Medulla oblongata (tissue), 1 donor: ENCODE results near the gene VAV2.
"Not testable (repeated sequence)": the region's sequence is repeated elsewhere in the genome, so short reads cannot be mapped to it uniquely, and the experiment has no call there.

Source experiments
- DNase-seq: peaks from one replicate; pipeline ENCODE4 v3.0.0-alpha.2; 2015; ENCODE audit errors: extremely low spot score

The VAV2 gene

DNA sequence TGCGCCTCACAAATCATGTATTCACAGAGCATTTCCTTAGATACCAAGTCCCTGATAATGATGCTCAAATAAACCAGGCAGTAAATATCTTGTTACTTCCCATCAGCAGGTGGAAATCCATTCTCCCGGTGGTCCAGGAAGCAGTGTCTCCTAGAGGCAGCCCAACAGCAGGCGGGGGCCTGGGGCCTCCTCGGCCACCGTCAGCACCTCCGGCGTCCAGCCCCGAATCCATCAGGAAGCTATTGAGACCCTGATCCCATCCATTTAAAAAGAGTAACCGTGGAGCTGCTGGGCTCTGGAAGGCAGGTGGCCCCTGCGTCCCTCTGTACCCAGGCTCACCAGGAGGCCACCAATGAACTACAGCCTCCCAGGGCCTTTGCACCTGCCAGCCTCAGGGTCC lies 54.0 kb downstream of the VAV2 start:
- no peak for DNase-seq

DNA sequence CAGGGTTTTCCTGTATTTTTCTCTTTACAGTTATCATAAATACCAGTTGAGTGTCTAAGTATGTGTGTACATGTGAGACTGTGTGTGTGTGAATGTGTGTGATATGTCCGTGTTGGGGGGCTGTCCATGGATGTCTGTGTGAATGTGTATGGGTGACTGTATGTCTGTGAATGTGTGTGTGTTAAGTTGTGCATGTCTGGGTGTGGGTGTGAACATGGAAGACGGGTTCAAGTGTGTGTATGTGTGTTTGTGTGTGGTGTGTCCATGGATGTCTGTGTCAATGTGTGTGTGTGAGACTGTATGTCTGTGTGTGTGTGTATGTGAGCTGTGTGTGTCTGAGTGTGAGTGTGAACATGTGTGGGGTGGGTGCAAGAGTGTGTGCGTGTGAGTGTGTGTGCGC lies 55.0 kb downstream of the VAV2 start:
- no peak for DNase-seq

DNA sequence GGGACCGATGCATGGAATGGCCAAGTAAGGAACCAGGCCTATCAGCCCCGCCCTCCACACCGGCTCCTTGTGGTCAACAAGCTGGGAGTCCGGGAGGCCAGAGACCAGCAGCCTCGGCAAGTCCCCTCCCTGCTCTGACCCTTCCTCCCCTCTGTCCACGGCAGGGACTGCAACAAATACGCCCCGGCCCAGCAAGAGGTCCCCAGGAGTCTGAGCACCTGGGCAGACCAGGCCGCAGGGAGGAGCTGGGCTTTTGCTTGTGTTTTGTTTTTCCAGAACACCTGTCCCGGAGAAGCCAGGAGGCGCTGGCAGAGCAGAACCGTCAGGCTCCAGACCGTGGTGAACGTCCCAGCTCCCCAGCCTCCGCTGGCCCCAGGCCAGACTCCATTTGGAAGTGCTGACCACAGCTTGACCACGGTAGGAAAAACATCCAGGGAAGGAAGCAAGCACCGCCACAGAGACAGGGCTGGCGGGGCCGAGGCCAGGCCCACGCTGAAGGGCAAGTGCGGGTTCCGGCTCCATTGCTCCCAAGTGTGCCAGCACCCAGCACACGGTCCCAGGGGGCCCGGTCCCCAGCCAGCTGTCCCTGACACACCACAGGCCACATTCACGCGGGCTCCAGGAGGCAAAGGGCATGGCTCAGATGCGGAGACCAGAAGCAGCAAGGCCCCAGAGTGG lies 56.7 kb downstream of the VAV2 start:
- no peak for DNase-seq

DNA sequence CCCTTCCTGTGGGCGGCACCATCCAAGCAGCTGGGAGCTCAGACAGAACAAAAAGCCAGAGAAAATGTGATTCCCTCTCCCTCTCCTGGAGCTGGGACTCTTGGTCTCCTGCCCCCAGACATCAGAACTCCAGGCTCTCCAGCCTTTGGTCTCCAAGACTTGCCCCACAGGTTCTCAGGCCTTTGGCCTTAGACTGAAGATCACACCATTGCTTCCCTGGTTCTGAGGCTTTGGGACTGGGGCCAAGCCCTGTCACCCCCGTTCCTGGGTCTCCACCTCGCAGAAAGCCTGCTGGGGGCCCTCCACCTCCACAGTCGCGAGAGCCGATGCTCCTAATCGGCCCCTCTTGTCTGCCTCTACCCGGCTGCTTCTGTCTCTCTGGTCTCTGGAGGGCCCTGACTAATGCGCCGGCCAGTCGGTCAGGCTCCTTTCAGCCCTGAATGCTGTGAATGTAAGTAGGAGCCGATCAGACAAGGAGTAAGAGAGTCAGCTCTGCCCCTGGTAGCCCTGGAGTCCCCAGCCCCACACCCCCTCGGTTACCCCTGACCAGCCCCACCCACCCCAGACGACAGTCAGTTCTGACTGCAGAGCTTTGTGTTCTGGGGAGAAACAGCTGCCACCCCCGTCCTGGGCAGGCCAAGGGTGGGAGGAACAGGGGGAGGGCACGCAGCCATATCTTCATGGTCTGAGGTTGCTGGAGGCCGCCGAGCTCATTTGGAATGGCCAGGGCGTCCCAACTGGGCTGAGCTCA lies 57.5 kb downstream of the VAV2 start:
- DNase-seq, result no peak

DNA sequence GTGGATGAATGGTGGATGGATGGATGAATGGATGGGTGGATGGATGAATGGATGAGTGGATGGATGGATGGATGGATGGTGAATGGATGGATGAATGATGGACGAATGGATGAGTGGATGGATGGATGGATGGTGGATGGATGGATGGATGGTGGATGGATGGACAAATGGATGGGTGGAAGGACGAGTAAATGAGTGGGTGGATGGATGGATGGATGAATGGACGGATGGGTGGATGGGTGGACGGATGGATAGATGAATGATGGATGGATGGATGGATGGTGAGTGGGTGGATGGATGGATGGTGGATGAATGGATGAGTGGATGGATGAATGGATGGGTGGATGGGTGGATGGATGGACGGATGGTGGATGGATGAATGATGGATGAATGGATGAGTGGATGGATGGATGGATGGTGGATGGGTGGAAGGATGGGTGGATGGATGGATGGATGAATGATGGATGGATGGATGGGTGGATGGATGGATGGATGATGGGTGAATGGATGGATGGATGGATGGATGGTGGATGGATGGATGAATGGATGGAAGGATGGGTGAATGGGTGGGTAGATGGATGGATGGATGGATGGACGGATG lies 58.6 kb downstream of the VAV2 start:
- no peak for DNase-seq

DNA sequence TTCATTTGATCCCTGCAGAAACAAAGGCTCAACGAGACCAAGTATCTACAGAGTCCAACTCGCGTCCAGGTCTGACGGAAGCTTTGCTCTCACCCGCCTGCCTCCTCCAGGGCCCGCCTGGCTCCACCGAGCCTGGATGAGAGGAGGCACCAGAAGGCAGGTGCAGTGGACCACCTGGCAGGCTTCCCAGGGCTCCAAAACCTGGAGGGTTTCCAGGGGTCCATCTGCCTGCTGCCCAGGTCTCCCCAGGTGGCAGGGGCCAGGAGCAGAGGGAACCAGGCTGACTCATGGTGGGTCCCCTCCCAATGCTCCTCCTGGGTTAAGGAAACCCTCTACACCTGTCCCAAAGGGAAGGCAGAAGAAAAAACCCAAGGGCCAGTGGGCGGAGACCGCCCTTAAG lies 59.5 kb downstream of the VAV2 start:
- DNase-seq, result no peak

DNA sequence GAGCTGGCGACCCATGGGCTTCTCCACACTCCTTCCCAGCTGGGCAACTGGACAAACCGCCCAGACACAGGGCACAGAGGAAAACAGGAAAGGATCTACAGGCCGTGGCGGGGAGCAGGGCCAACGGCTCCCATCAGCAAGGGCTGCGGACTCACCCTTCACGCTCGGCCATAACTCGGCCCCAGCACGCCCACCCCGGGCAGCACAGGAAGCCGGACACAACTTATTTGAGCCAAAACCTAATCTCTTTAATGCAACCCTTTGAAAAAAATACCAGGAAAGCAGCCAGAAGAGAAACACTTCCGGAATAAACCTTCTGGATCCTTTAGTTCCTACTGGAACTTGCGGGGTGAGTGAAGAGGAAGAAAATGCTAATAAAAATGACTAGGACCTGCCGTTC lies 59.9 kb downstream of the VAV2 start:
- no peak for DNase-seq

DNA sequence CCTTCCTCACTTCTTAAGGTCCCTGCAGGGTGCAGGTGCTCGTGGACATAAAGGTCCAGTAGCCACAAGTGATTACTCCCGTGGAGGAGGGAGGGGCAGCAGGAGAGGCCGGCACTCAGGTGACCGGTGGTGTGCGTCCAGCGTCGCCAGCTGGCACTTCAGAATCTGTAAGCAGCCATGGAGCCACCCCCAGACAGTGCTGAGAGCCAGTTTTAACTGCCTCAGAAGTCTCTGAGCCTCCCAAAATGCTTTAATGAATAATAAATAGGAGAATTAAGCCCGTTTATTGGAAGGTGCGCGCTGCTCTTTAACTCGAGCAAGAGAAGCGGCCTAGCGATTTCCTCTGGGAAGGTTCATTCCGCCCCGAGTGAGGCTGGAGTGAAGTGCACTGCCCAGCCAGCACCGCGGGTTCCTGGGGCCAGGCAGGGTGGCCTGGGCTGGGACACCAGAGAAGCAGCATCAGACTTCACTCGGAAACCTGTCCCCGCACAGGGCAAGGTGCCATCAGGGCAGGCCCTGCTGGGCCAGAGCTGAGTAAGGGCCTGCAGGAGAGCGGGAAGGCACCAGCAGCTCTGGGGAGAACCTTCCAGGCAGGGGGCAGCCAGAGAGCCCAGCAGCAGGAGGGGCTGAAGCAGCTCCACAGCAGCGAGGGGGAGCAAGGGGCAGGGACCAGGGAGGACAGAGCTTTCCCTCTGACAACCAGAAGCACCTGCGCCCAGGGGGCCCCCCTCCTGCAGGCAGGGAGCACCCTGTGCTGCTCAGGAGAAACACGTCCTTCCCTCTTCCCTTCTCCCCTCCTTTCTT lies 61.2 kb downstream of the VAV2 start:
- DNase-seq, result no peak

DNA sequence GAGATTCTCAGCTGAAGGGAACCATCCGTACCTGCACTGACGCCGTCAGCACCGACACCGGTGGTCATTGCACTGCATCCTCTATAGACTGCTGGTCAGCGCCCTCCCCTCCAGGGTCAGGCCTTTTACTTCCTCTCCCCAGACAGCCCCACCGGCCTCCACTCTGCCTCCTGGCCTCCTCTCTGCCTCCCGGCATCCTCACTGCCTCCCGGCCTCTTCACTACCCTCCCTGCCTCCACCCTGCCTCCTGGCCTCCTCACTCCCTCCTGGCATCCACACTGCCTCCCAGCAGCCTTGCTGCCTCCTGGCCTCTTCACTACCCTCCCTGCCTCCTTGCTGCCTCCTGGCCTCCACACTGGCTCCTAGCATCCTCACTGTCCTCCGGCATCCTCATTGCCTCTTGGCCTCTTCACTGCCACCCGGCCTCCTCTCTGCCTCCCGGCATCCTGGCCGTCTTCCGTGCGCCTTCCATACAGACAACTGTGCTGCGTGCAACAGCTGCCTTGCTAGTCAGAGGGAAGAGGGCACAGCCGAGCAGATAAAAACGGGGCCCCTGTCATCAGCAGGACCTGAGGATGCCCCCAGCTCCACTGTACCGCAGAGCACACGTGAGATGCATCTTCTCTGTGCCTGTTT lies 62.0 kb downstream of the VAV2 start:
- DNase-seq, result no peak

DNA sequence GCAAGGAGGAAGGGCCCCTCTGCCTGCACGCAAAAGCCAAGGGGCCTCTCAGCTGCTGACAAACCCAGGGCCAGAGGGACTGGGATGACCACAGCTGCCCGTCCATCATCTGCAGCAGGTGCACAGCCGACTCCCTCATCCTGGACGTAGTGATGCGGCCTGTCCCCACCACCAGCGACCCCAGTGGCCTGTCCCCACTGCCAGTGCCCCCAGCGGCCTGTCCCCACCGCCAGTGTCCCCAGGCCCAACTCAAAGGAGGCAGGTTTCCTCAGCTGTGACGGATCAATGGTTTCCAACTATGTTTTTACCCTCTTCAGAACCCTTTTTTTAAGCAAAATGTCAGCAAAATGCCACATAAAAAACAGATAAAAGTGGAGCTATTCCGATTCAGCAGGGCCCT lies 62.5 kb downstream of the VAV2 start:
- no peak for DNase-seq

DNA sequence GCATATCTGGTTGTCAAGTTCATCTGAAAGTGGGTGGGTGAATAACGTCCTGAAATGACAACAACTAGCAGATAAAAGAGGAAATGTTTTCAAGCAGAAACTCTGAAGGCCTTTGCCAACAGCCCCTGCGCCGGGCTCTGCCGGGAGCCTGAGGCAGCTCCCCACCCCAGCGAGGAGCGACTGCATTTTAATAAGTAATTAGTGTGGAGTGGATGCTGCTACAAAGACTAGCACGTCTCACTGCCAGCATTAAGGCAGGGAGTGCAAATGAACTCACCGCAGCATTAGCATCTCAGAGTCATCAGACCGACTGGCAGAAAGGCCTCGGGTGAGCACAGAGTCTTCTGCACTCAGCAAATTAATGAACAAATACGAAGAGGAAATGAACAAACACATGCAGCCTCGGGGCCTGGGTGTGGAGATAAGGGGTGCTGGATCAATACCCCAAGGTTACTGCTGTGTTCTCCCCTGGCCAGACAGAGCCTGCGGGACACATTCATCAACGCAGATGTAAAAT lies 63.8 kb downstream of the VAV2 start:
- DNase-seq, result peak; percentile 42

DNA sequence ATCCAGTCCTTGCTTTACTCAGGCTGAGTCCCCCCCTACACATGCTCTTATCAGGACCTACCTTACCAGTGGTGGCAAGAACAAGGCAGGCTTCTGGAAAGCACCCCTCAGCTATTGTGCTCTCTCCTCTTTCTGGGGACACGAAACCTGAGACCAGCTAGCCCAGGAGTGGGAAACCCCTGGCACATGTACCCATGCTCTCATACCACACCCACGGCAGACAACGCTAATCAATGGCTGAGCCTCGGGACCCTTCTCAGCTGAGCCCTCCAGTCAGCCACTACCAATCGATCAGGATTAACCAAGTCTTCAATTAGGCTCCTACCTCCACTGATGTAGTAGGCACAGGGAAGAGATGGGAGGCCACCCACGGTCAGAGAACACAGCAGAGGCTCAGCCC lies 65.1 kb downstream of the VAV2 start:
- DNase-seq, result no peak

DNA sequence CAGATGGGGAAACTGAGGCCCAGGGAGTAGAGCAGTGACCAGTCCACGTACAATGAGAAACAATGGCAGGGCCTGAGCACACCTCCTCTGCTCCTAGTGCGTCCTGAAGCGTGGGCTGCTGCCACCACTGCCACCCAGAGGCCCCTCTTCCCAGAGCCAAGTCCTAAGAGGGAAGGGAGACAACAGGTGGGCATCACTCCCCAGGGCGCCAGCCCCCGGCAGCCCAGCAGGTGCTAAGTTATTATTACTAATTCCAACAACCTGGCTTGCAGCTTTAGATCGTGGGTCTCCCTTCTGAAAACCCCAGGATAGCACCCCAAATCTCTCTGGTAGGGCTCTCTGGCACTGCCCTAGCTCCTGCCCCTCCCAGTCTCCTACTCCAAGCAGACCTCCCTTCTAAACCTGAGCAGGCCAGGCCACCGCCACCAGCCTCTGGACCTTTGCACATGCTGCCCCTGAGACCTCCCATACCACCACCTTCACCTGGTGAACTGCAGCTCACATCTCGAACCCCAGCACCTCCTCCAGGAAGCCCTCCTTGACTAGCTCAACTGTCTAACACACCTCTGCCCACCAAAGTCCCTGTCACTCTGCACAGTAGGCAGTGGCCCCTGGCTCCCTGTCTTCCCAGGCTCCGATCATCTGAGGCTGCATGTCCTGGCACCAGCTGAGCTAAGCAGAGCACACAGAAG lies 65.8 kb downstream of the VAV2 start:
- no peak for DNase-seq

DNA sequence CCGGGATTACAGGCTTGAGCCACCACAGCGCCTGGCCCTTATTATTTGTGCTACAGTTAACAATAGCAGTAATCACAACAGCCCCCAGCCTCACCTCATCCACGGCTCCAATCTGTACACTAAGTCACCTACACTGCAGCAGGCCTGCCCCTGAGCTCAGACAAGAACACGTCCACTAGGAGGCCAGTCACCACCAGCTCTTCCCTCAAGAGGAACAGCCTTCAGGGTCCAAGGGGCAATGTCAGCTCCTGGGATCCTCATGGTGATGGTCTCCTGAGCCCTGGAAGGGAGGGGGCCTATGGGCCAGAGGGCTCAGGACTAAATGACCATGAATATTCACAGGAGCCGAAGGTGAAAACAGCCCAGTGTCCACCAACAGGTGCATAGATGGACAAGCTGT lies 67.7 kb downstream of the VAV2 start:
- no peak for DNase-seq

DNA sequence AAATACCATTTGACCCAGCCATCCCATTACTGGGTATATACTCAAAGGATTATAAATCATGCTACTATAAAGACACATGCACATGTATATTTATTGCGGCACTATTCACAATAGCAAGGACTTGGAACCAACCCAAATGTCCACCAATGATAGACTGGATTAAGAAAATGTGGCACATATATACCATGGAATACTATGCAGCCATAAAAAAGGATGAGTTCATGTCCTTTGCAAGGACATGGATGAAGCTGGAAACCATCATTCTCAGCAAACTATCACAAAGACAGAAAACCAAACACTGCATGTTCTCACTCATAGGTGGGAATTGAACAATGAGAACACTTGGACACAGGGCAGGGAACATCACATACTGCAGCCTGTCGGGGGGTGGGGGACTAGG lies 68.5 kb downstream of the VAV2 start:
- not testable (repeated sequence) for DNase-seq

DNA sequence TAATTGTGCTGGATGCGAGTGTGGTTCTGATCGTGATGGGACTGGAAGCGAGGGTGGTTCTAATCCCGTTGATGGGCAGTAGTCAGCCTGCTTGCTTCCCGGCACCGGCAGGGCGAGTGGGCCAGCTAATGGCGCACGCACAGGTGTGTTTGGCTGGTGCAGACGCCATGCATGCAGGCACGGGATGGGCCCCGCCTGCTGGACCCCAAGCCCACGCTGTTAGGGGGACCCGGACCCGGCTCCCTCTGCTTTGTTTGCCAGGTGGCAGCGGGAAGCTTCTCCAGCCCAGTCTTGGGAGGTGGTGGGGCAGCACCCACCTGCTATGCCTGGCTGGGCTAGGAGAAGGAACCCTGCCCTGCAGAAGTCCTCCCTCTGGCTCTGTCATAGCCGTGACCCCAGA lies 70.3 kb downstream of the VAV2 start:
- DNase-seq, result no peak

DNA sequence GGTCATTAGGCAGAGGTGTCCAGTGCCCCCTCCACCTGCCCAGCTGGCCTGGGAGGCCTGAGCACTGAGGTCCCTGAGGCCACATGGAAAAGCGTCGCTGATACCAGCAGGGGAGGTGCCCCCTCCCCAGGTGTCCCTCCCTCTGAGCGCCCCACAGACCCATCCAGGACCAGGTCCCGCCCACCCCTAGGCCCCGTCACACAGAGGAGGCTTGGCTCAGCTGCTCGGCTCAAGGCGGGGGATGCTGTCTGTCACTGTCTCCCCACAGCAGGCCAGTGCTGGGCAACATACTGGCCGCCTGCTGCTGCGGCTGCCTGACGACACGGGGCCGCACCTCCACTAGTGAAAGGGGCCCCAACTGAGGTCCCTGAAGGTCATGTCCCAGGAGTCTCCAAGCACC lies 71.7 kb downstream of the VAV2 start:
- DNase-seq, result no peak

DNA sequence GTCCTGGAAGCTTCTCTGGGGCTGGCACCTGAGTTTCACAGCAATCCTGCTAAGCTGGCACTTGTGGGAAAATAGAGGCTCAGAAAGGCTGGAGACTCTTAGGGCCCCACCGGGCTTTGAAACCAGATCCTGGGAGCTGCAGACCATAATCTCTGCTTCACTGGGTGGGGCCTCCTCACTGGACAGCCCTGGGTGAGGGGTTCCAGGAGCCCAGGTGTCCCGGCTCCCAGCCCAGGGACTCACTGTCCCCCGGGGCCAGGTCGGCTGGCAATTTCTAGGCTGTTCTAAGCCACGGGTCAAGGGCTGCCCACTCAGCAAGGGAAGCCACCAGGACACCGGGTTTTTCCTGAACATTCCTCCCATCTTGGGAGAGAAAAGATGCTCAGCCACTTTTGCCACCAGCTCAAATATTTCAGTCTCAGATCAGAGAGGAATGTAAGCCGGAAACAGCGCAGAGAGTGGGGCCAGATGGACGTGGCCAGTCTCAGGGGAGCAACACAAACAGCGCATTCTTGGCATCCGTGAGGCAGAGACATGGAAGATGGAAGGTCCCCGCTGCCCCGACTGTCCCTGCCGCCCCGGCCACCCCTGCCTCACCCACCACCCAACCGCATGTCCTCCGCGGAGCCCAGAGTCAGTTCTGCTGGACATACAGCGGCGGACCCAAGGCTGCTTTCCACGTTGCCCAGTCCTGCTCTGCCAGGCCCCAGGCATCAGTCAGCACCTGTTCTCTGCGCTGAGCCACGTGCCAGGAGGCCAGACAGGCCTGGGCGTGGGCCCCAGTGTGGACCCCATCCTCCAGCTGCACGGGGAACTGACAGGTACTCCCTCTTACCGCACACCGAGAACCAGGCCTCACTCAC lies 72.6 kb downstream of the VAV2 start:
- no peak for DNase-seq

DNA sequence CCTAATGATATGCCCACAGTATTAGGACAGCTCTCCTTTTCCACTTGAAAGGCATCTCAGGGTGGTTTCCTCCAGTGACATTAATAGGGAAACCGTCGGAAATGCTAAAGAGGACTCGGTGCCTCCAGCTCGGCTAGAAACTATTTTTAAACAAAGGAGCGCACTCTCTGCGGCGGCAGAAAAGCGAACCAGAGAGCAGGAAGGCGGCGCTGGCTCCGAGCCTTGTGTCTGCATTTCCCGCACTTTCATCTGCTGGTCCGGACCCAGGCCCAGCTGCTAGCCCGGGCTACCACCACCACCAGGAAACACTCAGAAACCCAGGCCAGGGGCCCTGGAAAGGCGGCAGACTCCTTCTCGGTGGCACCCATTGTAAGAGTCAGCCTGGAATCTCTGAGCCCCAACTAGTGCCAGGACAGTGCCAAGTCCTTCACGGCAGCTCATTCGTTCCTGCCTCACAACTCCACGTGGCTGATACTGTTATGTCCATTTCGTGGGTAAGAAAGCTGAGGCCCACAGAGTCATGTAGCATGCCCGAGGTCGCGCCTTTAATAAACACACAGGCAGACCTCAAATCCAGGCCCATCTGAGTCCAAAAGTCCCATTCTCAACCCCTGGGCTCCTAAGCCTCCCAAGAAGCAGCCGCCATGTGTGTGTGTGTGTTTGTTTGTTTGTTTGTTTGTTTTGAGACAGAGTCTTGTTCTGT lies 73.9 kb downstream of the VAV2 start:
- no peak for DNase-seq

DNA sequence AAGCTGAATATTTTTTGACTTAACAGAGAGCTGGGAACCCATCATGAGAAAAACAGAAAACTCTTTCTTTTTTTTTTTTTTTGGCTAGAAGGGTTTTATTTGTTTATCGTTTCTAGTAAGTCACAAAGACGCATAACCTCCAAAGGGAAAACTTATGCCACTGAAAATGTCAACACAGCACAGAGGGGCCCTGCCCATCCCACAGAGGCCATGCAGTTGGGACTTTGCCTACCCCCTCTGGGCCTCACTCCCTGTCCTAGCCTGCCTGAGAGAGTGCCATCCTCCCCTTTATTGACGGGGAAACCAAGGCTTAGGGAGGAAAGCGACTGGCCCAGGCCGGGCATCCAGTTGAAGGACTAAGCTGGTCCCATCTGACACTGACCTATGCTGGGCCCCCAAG lies 74.7 kb downstream of the VAV2 start:
- DNase-seq, result no peak
